Suprapubic skin (tissue), 4 donors: Measurements from ENCODE around the gene JAKMIP1. TPM values are rescaled to one million over a fixed set of nuclear protein-coding genes. Genes with fewer than 3 reads are reported as not detected.

ENCODE experiments used
- DNase-seq, 2 donors: peaks; one replicate each; pipeline ENCODE4 v3.0.0-alpha.2; 2019; ENCODE audit warnings: low spot score in 2 of 2
- H3K27ac ChIP-seq: fragments of 200-600 bp; sonication (generic); one replicate; pipeline ENCODE4 v1.5.1; 2019
- H3K27me3 ChIP-seq: fragments of 200-600 bp; sonication (generic); one replicate; pipeline ENCODE4 v1.5.1; 2019
- H3K36me3 ChIP-seq: fragments of 200-600 bp; sonication (generic); one replicate; pipeline ENCODE4 v1.5.1; 2019
- H3K4me1 ChIP-seq: fragments of 200-600 bp; sonication (generic); one replicate; pipeline ENCODE4 v1.5.1; 2019
- H3K4me3 ChIP-seq: fragments of 200-600 bp; sonication (generic); one replicate; pipeline ENCODE4 v1.5.1; 2019; ENCODE audit warnings: mild to moderate bottlenecking
- H3K9me3 ChIP-seq: fragments of 200-600 bp; sonication (generic); one replicate; pipeline ENCODE4 v1.5.1; 2019
- EP300 ChIP-seq: sonication (generic); formaldehyde crosslinking; IDR thresholded peaks from one replicate; pipeline ENCODE4 v1.6.1; 2017; ENCODE audit warnings: antibody characterized with exemption
- POLR2A ChIP-seq, 2 donors: fragments of 450-650 bp; IDR thresholded peaks; one replicate each; pipeline ENCODE4 v1.6.1; 2017; ENCODE audit warnings: antibody characterized with exemption in 2 of 2, mild to moderate bottlenecking in 2 of 2, moderate library complexity in 2 of 2
- POLR2AphosphoS5 ChIP-seq, 3 donors: sonication (generic); formaldehyde crosslinking; IDR thresholded peaks; one replicate each; pipeline ENCODE4 v1.6.1; 2017; ENCODE audit warnings: antibody characterized with exemption in 3 of 3
- WGBS: methylation state at CpG from one replicate; pipeline ENCODE4 v1.1.5; 2018; 5-methylcytosine and 5-hydroxymethylcytosine counted together
- total RNA-seq, 4 donors: library from RNA; depleted of rRNA; stranded (reverse); fragments of >200 nt; gene quantifications; one replicate each; pipeline ENCODE4 v1.1.0, GENCODE V29; 2016
- TF ChIP-seq, protein P1 (sequence below), 2 donors: fragments of 200-600 bp in 1 of 2; fragments of 450-650 bp in 1 of 2; sonication (generic) in 1 of 2; IDR thresholded peaks; one replicate each; pipeline ENCODE4 v1.5.1; 2016 to 2019; ENCODE audit warnings: antibody characterized with exemption in 2 of 2, mild to moderate bottlenecking in 1 of 2, moderate library complexity in 1 of 2

Gene JAKMIP1
- total RNA-seq, 4 donors from 2014 or later = 0.24 TPM; not detected in 3

DNA sequence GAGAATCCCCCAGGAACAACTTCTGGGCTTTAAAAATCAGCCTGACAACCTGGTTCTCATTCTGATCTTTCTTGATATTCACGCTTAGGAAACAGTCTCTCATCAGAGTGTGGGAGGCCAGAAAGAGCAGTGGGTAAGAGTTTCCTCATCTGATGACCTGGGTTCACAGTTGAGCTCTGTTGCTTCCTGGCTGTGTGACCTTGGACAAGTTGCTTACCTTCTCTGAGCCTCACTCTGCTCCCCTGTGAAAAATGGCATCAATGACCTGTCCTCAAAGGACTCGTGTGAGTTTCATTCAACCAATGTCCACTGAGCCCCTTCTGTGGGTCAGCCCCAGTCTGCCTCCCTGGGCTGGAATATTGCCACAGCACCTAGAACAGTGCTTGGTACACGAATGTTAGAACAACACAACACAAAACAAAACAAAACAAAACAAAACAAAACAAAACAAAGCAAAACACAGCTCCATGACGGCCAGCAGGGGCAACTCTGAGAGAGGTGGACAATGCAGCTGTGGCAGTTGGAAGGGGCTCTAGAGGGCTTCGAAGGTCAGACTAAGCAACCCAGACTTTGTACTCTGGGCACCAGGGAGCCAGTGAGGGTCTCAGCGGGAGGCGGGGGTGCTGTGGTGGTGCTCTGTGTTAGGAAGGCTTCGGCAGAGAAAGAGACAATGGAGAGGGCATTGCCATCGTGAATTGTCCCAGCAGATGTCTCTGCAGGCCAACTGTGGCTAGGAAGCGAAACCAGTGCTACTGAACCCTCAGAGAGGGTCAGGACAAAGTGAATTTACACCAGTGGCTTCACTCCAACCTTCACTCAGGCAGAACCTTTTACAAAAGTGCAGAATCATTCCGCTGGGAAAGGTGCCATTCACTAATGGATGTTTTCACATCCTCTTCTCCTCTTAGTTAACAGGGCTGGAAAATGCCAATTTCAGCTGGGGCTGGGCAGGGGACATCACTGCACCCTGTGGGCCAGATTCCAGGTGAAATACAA lies 167.8 kb downstream of the JAKMIP1 start:
- no peak for DNase-seq
- H3K36me3 ChIP-seq = no peaks in the 10 kb centered on the region
- peaks cover 3% of the 10 kb centered on the region for H3K4me1 ChIP-seq
- peaks cover 8% of the 10 kb centered on the region for H3K27me3 ChIP-seq
- no peak for TF ChIP-seq POLR2AphosphoS5 (IDR thresholded peaks at IDR 0.05)
- TF ChIP-seq POLR2A (IDR thresholded peaks at IDR 0.05) = no peak
- TF ChIP-seq EP300 = no peak
- TF ChIP-seq, protein P1, sequence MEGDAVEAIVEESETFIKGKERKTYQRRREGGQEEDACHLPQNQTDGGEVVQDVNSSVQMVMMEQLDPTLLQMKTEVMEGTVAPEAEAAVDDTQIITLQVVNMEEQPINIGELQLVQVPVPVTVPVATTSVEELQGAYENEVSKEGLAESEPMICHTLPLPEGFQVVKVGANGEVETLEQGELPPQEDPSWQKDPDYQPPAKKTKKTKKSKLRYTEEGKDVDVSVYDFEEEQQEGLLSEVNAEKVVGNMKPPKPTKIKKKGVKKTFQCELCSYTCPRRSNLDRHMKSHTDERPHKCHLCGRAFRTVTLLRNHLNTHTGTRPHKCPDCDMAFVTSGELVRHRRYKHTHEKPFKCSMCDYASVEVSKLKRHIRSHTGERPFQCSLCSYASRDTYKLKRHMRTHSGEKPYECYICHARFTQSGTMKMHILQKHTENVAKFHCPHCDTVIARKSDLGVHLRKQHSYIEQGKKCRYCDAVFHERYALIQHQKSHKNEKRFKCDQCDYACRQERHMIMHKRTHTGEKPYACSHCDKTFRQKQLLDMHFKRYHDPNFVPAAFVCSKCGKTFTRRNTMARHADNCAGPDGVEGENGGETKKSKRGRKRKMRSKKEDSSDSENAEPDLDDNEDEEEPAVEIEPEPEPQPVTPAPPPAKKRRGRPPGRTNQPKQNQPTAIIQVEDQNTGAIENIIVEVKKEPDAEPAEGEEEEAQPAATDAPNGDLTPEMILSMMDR (IDR thresholded peaks at IDR 0.05) = no peak
- H3K27ac ChIP-seq = no peak overlapping the region
- no peaks in the 10 kb centered on the region for H3K9me3 ChIP-seq
- H3K4me3 ChIP-seq = no peak overlapping the region
- whole genome bisulfite sequencing = 75% methylated on average over 11 of the region's 11 CpGs

DNA sequence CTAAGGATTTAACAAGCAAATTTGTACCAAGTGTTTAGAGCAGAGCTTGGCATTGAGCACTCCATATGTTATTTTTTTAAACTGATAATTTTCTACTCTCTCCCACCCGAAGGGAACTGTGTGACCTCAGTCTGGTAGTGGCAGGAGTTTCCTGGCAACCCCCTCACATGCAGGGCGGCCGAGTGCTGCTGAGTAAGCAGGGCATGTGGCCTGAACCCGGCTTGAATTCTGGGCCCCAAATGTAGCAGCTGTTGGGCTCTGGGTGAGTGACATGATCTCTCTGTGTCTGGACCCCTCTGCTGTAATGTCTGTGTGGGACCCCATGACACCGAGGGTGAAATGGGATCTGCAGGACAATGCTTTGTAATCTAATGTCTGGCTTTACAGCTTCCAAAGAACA lies 168.5 kb downstream of the JAKMIP1 start:
- Histone ChIP-seq H3K4me1 (peaks cover 5% of the 10 kb centered on the region), H3K4me3 (no peak overlapping the region), H3K36me3 (no peaks in the 10 kb centered on the region), H3K27me3 (peaks cover 8% of the 10 kb centered on the region), H3K9me3 (no peaks in the 10 kb centered on the region), H3K27ac (no peak overlapping the region)
- WGBS = 40% methylated on average over 5 of the region's 5 CpGs
- no peak for TF ChIP-seq EP300
- DNase-seq = no peak

DNA sequence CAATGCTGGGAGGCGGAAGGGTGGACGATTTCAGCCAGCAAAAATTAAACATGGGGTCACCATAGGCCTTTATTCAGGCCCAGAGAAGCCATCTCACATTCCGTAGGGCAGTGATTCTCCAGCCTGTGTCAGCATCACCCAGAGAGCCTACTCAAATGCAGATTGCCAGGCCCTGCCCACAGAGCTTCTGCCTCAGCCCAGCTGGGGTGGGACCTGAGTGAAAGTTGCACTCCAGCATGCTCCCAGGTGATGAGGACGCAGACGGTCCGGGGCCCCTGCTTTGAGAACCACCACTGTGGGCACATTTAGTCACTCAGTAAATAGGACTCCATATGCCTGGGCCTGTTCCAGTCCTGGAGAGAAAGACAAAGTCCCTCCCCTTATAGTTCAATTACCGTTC lies 169.7 kb downstream of the JAKMIP1 start:
- no peak overlapping the region for H3K27ac ChIP-seq
- H3K9me3 ChIP-seq = no peaks in the 10 kb centered on the region
- peaks cover 5% of the 10 kb centered on the region for H3K4me1 ChIP-seq
- no peaks in the 10 kb centered on the region for H3K36me3 ChIP-seq
- no peak for TF ChIP-seq EP300
- TF ChIP-seq, protein P1 (IDR thresholded peaks at IDR 0.05) = no peak
- H3K27me3 ChIP-seq = peaks cover 6% of the 10 kb centered on the region
- WGBS = 72% methylated on average over 6 of the region's 7 CpGs
- no peak overlapping the region for H3K4me3 ChIP-seq
- no peak for DNase-seq

DNA sequence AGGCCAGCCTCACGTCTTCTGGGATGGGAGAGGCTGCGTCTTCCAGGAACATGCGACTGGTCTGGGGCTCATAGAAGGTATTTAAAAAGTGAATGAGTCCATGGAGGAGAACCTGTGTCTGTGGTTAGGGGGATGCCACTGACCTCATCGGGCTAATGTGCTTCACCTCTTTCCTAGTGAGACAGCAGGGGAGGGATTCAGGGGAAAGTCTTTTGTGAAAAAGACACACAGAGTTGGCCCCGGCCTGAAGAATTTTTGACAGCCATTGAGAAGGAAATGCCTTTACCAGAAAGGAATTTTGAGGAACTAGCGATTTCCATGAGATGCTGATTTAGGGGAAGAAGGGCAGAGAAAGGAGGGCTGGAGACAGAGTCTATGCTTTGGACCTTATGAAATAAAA lies 171.1 kb downstream of the JAKMIP1 start:
- no peak for DNase-seq
- Histone ChIP-seq H3K4me3 (no peak overlapping the region), H3K27ac (no peak overlapping the region), H3K27me3 (peaks cover 9% of the 10 kb centered on the region), H3K36me3 (no peaks in the 10 kb centered on the region), H3K4me1 (peaks cover 5% of the 10 kb centered on the region), H3K9me3 (no peaks in the 10 kb centered on the region)
- no peak for TF ChIP-seq POLR2A (IDR thresholded peaks at IDR 0.05)
- no peak for TF ChIP-seq EP300
- TF ChIP-seq POLR2AphosphoS5 (IDR thresholded peaks at IDR 0.05) = no peak
- TF ChIP-seq, protein P1 (IDR thresholded peaks at IDR 0.05) = no peak
- 72% methylated on average over 6 of the region's 6 CpGs for WGBS

DNA sequence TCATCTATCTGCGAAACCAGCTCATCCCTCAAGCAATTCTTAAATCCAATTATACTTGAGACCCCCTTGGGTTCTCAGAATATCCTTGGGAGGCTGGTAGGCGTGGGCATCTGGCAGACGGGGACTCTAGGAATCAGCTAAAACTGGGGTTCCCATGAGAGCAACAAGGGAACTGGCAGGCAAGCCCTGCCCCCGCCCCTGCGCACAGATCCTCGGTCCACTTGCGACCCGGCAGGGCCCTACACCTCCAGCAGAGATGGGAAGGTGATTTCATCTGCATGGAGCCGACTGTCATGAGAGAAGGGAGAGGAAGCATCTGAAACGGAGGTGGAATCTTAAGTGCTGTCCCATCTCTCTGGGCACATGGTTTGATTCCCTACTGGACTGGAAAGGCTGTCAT lies 172.2 kb downstream of the JAKMIP1 start:
- no peaks in the 10 kb centered on the region for H3K9me3 ChIP-seq
- H3K27me3 ChIP-seq = peaks cover 10% of the 10 kb centered on the region
- TF ChIP-seq POLR2A (IDR thresholded peaks at IDR 0.05) (no peak), EP300 (no peak), POLR2AphosphoS5 (IDR thresholded peaks at IDR 0.05) (no peak)
- TF ChIP-seq, protein P1 (IDR thresholded peaks at IDR 0.05) = no peak
- no peak for DNase-seq
- H3K4me3 ChIP-seq = no peak overlapping the region
- H3K4me1 ChIP-seq = peaks cover 5% of the 10 kb centered on the region
- WGBS = 72% methylated on average over 7 of the region's 10 CpGs
- no peak overlapping the region for H3K27ac ChIP-seq
- H3K36me3 ChIP-seq = no peaks in the 10 kb centered on the region
